SK-N-SH (cell line): Measurements from ENCODE around the gene NUSAP1. TPM values are rescaled to one million over a fixed set of nuclear protein-coding genes. Genes with fewer than 3 reads are reported as not detected.
"Not testable (repeated sequence)": the region's sequence is repeated elsewhere in the genome, so short reads cannot be mapped to it uniquely, and the experiment has no call there.

ENCODE experiments used
- CTCF ChIA-PET: fragments of 300-600, 350-600 bp; formaldehyde crosslinking; extraction: SDS; loops from one replicate; lab custom pipeline; 2021; lab: Yijun Ruan, JAX
- POLR2A ChIA-PET: fragments of 350-600 bp; sonication (Branson Sonifier 250); formaldehyde crosslinking; extraction: SDS; loops from one replicate; lab custom pipeline; 2020; ENCODE audit warnings: antibody characterized with exemption, inconsistent platforms; lab: Yijun Ruan, JAX
- DNase-seq: peaks from one replicate; pipeline ENCODE4 v3.0.0; 2012
- H2AFZ ChIP-seq: fragments of 200-600 bp; sonication (generic); 2 replicates; pipeline ENCODE4 v1.8.1; 2016; ENCODE audit warnings: antibody characterized with exemption, mild to moderate bottlenecking, low read depth
- H3F3A ChIP-seq: fragments of 200-600 bp; sonication (generic); replicated peaks from 2 replicates; pipeline ENCODE3; 2016; ENCODE audit warnings: antibody characterized with exemption, mild to moderate bottlenecking; ENCODE audit not compliant: insufficient read depth
- H3K27ac ChIP-seq, 2 experiments: fragments of 200-500 bp in 1 of 2; fragments of 200-600 bp in 1 of 2; sonication (Bioruptor generic) in 1 of 2; sonication (generic), shearing (Covaris generic) in 1 of 2; 2 replicates each; pipeline versions ENCODE4 v1.5.1 to v1.6.1; 2014 to 2016; ENCODE audit warnings: low read depth in 2 of 2, inconsistent platforms in 1 of 2, low read length in 1 of 2, mild to moderate bottlenecking in 1 of 2, mixed read lengths in 1 of 2
- H3K27me3 ChIP-seq: fragments of 200-600 bp; sonication (generic), shearing (Covaris generic); 2 replicates; pipeline ENCODE4 v1.6.1; 2016; ENCODE audit warnings: mixed run types; ENCODE audit not compliant: insufficient read depth
- H3K36me3 ChIP-seq, 2 experiments: fragments of 200-500 bp in 1 of 2; fragments of 200-600 bp in 1 of 2; sonication (Bioruptor generic) in 1 of 2; sonication (generic) in 1 of 2; replicated peaks in 1 of 2; 2 replicates each; pipeline versions ENCODE3 to v1.5.1; 2014 to 2016; ENCODE audit warnings: low read length in 1 of 2, mild to moderate bottlenecking in 1 of 2; ENCODE audit not compliant: insufficient read depth in 2 of 2, control insufficient read depth in 1 of 2
- H3K4me1 ChIP-seq, 2 experiments: fragments of 200-500 bp in 1 of 2; fragments of 200-600 bp in 1 of 2; sonication (Bioruptor generic) in 1 of 2; sonication (generic), shearing (Covaris generic) in 1 of 2; 2 replicates each; pipeline versions ENCODE4 v1.5.1 to v1.6.1; 2014 to 2016; ENCODE audit warnings: low read depth in 1 of 2, low read length in 1 of 2, mixed run types in 1 of 2; ENCODE audit not compliant: insufficient read depth in 2 of 2, control insufficient read depth in 1 of 2
- H3K4me2 ChIP-seq: fragments of 200-600 bp; sonication (generic), shearing (Covaris generic); 2 replicates; pipeline ENCODE4 v1.6.1; 2017; ENCODE audit warnings: mixed run types
- H3K4me3 ChIP-seq, 2 experiments: fragments of 200-500 bp in 1 of 2; fragments of 200-600 bp in 1 of 2; sonication (Bioruptor generic) in 1 of 2; sonication (generic), shearing (Covaris generic) in 1 of 2; 2 replicates each; pipeline versions ENCODE4 v1.5.1 to v1.8.1; 2014 to 2016; ENCODE audit warnings: low read depth in 2 of 2, inconsistent platforms in 1 of 2, low read length in 1 of 2, mild to moderate bottlenecking in 1 of 2, mixed read lengths in 1 of 2, moderate library complexity in 1 of 2
- H3K79me2 ChIP-seq: fragments of 200-600 bp; sonication (generic); 2 replicates; pipeline ENCODE4 v1.8.1; 2017; ENCODE audit warnings: mild to moderate bottlenecking; ENCODE audit not compliant: insufficient read depth
- H3K9ac ChIP-seq: fragments of 200-600 bp; sonication (generic); 2 replicates; pipeline ENCODE4 v1.6.1; 2017; ENCODE audit warnings: mixed run types
- H3K9me2 ChIP-seq: fragments of 200-600 bp; sonication (generic); 2 replicates; pipeline ENCODE4 v1.6.1; 2017; ENCODE audit warnings: mixed run types
- H3K9me3 ChIP-seq: fragments of 200-600 bp; sonication (generic); 2 replicates; pipeline ENCODE4 v1.6.1; 2017; ENCODE audit warnings: mixed run types, mild to moderate bottlenecking, moderate library complexity
- H4K20me1 ChIP-seq: fragments of 200-600 bp; sonication (generic); 2 replicates; pipeline ENCODE4 v1.6.1; 2017; ENCODE audit warnings: mild to moderate bottlenecking, mixed run types; ENCODE audit not compliant: insufficient read depth
- CHD2 ChIP-seq: fragments of 150-350 bp; IDR thresholded peaks from 2 replicates; pipeline ENCODE4 v1.6.1; 2018; ENCODE audit warnings: low read length; ENCODE audit not compliant: partially characterized antibody
- EZH2phosphoT487 ChIP-seq: fragments of 200-600 bp; sonication (generic); IDR thresholded peaks from 2 replicates; pipeline ENCODE4 v1.6.1; 2017; ENCODE audit warnings: low read depth, mixed run types, mild to moderate bottlenecking, antibody characterized with exemption, moderate library complexity, borderline replicate concordance
- FOXJ3 ChIP-seq: sonication (generic); formaldehyde crosslinking; IDR thresholded peaks from 2 replicates; pipeline ENCODE4 v1.5.1; 2020; ENCODE audit warnings: mild to moderate bottlenecking, missing genetic modification reagents
- FOXM1 ChIP-seq: IDR thresholded peaks from 2 replicates; pipeline ENCODE4 v1.4.0; 2012; ENCODE audit warnings: low read depth, mild to moderate bottlenecking
- GATA2 ChIP-seq: sonication (generic); formaldehyde crosslinking; IDR thresholded peaks from 2 replicates; pipeline ENCODE4 v1.5.0; 2020; ENCODE audit warnings: mild to moderate bottlenecking, missing genetic modification reagents
- JUND ChIP-seq: IDR thresholded peaks from 2 replicates; pipeline ENCODE4 v1.4.0; 2012
- MXI1 ChIP-seq: IDR thresholded peaks from 2 replicates; pipeline ENCODE4 v1.6.1; 2012; ENCODE audit warnings: mild to moderate bottlenecking, low read depth, low read length, improper control_type of control experiment
- NRF1 ChIP-seq: IDR thresholded peaks from 2 replicates; pipeline ENCODE4 v1.6.1; 2012; ENCODE audit warnings: low read depth, mild to moderate bottlenecking, low read length
- RAD21 ChIP-seq: IDR thresholded peaks from 2 replicates; pipeline ENCODE4 v1.6.1; 2012; ENCODE audit warnings: mild to moderate bottlenecking, low read length
- SIN3A ChIP-seq: IDR thresholded peaks from 2 replicates; pipeline ENCODE4 v1.6.1; 2012; ENCODE audit warnings: low read depth, mild to moderate bottlenecking, low read length, moderate library complexity, borderline replicate concordance
- TEAD4 ChIP-seq: IDR thresholded peaks from 2 replicates; pipeline ENCODE4 v1.4.0; 2012; ENCODE audit warnings: mild to moderate bottlenecking, borderline replicate concordance; ENCODE audit not compliant: insufficient read depth
- WGBS: methylation state at CpG from one replicate; pipeline ENCODE4 v1.1.6; 2017; ENCODE audit warnings: low lambda C conversion rate; 5-methylcytosine and 5-hydroxymethylcytosine counted together
- polyA plus RNA-seq, 3 experiments: library from polyadenylated mRNA; depleted of rRNA; stranded (reverse); fragments of >200 nt; gene quantifications; 2 replicates each; pipeline ENCODE4 v1.2.3, GENCODE V29; 2012
- TF ChIP-seq, protein P1 (sequence below): IDR thresholded peaks from 2 replicates; pipeline ENCODE4 v1.4.0; 2012; ENCODE audit warnings: low read depth, borderline replicate concordance
- TF ChIP-seq, protein P2 (sequence below): fragments of 150-350 bp; IDR thresholded peaks from 2 replicates; pipeline ENCODE4 v1.6.1; 2016; ENCODE audit warnings: mild to moderate bottlenecking, low read depth, low read length
- TF ChIP-seq, protein P3 (sequence below): IDR thresholded peaks from 2 replicates; pipeline ENCODE4; 2012

Gene NUSAP1
- polyA plus RNA-seq, 1 of the 3 experiments (the other 2 are of a cell fraction) = 41.1 TPM

DNA sequence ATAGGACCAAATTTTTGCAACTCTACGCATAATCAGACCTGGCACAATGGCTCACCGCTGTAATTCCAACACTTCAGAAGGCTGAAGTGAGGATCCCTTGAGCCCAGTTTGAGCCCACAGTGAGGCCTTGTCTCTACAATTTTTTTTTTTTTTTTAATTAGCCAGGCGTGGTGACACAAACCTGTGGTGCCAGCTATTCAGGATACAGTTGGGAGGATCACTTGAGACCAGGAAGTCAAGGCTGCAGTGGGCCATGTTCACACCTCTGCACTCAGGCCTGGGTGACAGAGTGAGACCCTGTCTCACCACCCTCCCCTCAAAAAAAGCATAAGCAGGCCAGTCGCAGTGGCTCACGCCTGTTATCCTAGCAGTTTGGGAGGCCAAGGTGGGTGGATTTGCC, 25.0 kb upstream of the NUSAP1 start:
- no peak for DNase-seq
- Histone ChIP-seq H3K9me2 (no peaks in the 10 kb centered on the region), H3K27ac (no peak overlapping the region), H3K4me2 (no peak overlapping the region), H3K36me3 (peaks cover 0 to 4% of the 10 kb centered on the region in 2 experiments), H3K9ac (no peak overlapping the region), H4K20me1 (no peaks in the 10 kb centered on the region), H3F3A (no peaks in the 10 kb centered on the region), H2AFZ (no peak overlapping the region), H3K4me3 (no peak overlapping the region), H3K27me3 (no peaks in the 10 kb centered on the region), H3K79me2 (no peaks in the 10 kb centered on the region), H3K9me3 (no peaks in the 10 kb centered on the region), H3K4me1 (no peaks in the 10 kb centered on the region)
- 91% methylated on average over 3 of the region's 5 CpGs for WGBS
- TF ChIP-seq, protein P1, sequence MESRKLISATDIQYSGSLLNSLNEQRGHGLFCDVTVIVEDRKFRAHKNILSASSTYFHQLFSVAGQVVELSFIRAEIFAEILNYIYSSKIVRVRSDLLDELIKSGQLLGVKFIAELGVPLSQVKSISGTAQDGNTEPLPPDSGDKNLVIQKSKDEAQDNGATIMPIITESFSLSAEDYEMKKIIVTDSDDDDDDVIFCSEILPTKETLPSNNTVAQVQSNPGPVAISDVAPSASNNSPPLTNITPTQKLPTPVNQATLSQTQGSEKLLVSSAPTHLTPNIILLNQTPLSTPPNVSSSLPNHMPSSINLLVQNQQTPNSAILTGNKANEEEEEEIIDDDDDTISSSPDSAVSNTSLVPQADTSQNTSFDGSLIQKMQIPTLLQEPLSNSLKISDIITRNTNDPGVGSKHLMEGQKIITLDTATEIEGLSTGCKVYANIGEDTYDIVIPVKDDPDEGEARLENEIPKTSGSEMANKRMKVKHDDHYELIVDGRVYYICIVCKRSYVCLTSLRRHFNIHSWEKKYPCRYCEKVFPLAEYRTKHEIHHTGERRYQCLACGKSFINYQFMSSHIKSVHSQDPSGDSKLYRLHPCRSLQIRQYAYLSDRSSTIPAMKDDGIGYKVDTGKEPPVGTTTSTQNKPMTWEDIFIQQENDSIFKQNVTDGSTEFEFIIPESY = no peak
- TF ChIP-seq CHD2 (no peak), NRF1 (no peak), JUND (no peak), EZH2phosphoT487 (no peak), FOXJ3 (CRISPR knock-in tag) (no peak)
- ChIA-PET POLR2A (interaction anchor here (1.1 kb wide), 1 partner anchor 10 kb away, joined by 3 read pairs; no protein-coding TSS in a partner anchor), CTCF (interaction anchor here (1.6 kb wide), 1 partner anchor 9 kb away, joined by 3 read pairs; no protein-coding TSS in a partner anchor)

DNA sequence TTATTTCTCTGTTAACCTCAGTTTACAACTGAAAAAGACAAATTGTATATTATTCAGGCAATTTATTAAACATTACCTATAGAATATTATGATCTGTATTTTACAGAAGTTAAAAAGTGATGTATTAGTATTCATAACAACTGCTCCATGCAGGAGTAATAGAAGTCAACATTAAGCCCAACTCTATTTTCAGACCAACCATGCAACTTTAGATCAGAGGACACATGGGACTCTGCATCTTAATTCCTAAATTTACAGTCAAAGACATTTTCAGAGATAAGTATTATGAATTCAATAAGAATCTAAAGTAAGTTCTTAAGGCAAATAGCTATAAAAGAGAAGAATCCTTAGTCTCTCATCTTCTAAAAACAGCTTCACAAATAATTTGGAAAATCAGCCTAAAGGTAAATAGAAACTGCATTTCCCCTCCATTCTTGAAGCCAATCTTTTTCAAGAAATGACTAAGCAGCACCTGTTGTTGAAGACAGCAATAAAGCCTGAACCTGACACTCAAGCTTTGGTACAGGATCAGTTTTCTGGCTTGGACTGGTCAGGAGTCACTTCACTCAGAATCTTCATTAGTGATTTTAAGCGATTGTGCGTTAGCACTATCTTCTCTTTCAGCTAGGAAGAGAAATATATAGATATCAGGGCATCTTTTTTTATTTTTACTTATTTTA, 23.3 kb upstream of the NUSAP1 start:
- CTCF ChIA-PET = interaction anchor here (0.6 to 1.0 kb wide), 2 partner anchors 23 to 451 kb away, joined by 3 read pairs; partner anchors contain the start of genes NUSAP1 and OIP5
- Histone ChIP-seq H3K9ac (no peak overlapping the region), H3K27me3 (no peaks in the 10 kb centered on the region), H3K4me2 (no peak overlapping the region), H3K9me2 (no peaks in the 10 kb centered on the region), H3K4me3 (no peak overlapping the region), H2AFZ (no peak overlapping the region), H3K79me2 (no peaks in the 10 kb centered on the region), H3K4me1 (no peaks in the 10 kb centered on the region), H3K9me3 (no peaks in the 10 kb centered on the region), H4K20me1 (no peaks in the 10 kb centered on the region), H3K36me3 (peaks cover 0 to 4% of the 10 kb centered on the region in 2 experiments), H3F3A (no peaks in the 10 kb centered on the region), H3K27ac (no peak overlapping the region)
- no peak for TF ChIP-seq EZH2phosphoT487
- TF ChIP-seq GATA2 (CRISPR knock-in tag) = no peak
- TF ChIP-seq RAD21 = no peak
- TF ChIP-seq NRF1 = no peak
- TF ChIP-seq SIN3A = no peak
- no peak for TF ChIP-seq TEAD4
- no peak for TF ChIP-seq FOXM1
- no peak for TF ChIP-seq MXI1
- TF ChIP-seq, protein P2, sequence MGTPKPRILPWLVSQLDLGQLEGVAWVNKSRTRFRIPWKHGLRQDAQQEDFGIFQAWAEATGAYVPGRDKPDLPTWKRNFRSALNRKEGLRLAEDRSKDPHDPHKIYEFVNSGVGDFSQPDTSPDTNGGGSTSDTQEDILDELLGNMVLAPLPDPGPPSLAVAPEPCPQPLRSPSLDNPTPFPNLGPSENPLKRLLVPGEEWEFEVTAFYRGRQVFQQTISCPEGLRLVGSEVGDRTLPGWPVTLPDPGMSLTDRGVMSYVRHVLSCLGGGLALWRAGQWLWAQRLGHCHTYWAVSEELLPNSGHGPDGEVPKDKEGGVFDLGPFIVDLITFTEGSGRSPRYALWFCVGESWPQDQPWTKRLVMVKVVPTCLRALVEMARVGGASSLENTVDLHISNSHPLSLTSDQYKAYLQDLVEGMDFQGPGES = no peak
- TF ChIP-seq, protein P3, sequence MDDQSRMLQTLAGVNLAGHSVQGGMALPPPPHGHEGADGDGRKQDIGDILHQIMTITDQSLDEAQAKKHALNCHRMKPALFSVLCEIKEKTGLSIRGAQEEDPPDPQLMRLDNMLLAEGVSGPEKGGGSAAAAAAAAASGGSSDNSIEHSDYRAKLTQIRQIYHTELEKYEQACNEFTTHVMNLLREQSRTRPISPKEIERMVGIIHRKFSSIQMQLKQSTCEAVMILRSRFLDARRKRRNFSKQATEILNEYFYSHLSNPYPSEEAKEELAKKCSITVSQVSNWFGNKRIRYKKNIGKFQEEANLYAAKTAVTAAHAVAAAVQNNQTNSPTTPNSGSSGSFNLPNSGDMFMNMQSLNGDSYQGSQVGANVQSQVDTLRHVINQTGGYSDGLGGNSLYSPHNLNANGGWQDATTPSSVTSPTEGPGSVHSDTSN = no peak
- no peak for DNase-seq
- WGBS = 100% methylated on average over 2 of the region's 2 CpGs
- POLR2A ChIA-PET = no interaction called here

DNA sequence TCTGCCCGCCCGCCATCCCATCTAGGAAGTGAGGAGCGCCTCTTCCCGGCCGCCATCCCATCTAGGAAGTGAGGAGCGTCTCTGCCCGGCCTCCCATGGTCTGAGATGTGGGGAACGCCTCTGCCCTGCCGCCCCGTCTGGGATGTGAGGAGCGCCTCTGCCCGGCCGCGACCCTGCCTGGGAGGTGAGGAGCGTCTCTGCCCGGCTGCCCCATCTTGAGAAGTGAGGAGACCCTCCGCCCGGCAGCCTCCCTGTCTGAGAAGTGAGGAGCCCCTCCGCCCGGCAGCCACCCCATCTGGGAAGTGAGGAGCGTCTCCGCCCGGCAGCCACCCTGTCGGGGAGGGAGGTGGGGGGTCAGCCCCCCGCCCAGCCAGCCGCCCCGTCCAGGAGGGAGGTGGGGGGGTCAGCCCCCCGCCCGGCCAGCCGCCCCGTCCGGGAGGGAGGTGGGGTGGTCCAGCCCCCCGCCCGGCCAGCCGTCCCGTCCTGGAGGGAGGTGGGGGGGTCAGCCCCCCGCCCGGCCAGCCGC, 11.8 kb upstream of the NUSAP1 start:
- H2AFZ ChIP-seq, H3K36me3 ChIP-seq, H3K9ac ChIP-seq, H3K27me3 ChIP-seq, H3K9me3 ChIP-seq, H4K20me1 ChIP-seq, DNase-seq, H3K9me2 ChIP-seq, H3K4me3 ChIP-seq, H3K27ac ChIP-seq, POLR2A ChIA-PET, H3K4me2 ChIP-seq, CTCF ChIA-PET, H3K4me1 ChIP-seq, H3F3A ChIP-seq, H3K79me2 ChIP-seq: not testable (repeated sequence)
- WGBS = no CpG with 5 or more reads among the region's 39 CpGs
